GM06990 (cell line): ENCODE measurements around the gene TMEM185A.
A peak's percentile ranks its signal among the peaks of the same experiment; 100 is the strongest.

ENCODE experiments used
- DNase-seq: peaks from one replicate; pipeline ENCODE4 v3.0.0-alpha.2; 2011; ENCODE audit not compliant: insufficient read length; ENCODE audit errors: extremely low read depth
- H3K27me3 ChIP-seq: replicated peaks from 2 replicates; pipeline ENCODE4 v1.6.0; 2011; ENCODE audit warnings: low read length; ENCODE audit not compliant: control insufficient read depth, insufficient read depth
- H3K36me3 ChIP-seq: 2 replicates; pipeline ENCODE4 v1.5.1; 2011; ENCODE audit warnings: low read length; ENCODE audit not compliant: control insufficient read depth, insufficient read depth
- H3K4me3 ChIP-seq: replicated peaks from 2 replicates; pipeline ENCODE4 v1.5.1; 2011; ENCODE audit warnings: low read depth, mild to moderate bottlenecking, control low read depth, low read length
- CTCF ChIP-seq: IDR thresholded peaks from 2 replicates; pipeline ENCODE4 v1.5.1; 2011; ENCODE audit warnings: low read length, control low read depth, mild to moderate bottlenecking, inconsistent platforms; ENCODE audit not compliant: insufficient read depth, poor library complexity, severe bottlenecking

Gene TMEM185A

DNA sequence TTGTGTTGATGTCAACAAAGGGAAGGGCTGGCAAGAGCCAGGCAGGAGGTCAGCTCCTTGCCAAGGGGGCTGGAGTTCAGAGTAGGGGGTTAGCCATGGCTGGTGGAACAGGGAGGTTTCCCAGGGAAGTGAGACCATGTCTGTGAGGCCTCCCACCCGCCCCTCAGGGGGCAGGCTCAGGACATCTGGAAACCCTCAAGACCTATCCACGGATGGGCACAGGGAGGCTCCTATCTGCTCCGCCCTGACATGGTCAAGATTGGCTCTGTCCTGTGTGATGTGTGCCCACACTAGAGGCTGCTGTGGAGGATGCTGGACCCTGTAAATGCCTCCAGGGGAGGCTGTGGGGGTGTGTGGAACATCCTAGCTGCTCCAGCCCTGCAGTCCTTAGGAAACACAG, 8.0 kb upstream of the TMEM185A start:
- DNase-seq = no peak
- Histone ChIP-seq H3K36me3 (no peaks in the 10 kb centered on the region), H3K27me3 (no peaks in the 10 kb centered on the region), H3K4me3 (no peak overlapping the region)
- no peak for TF ChIP-seq CTCF

GRCh38 chrX:149638860-149639259, 7.3 kb upstream of the TMEM185A start:
- no peaks in the 10 kb centered on the region for H3K36me3 ChIP-seq
- DNase-seq = no peak
- H3K27me3 ChIP-seq = no peaks in the 10 kb centered on the region
- TF ChIP-seq CTCF = no peak
- H3K4me3 ChIP-seq = no peak overlapping the region

DNA sequence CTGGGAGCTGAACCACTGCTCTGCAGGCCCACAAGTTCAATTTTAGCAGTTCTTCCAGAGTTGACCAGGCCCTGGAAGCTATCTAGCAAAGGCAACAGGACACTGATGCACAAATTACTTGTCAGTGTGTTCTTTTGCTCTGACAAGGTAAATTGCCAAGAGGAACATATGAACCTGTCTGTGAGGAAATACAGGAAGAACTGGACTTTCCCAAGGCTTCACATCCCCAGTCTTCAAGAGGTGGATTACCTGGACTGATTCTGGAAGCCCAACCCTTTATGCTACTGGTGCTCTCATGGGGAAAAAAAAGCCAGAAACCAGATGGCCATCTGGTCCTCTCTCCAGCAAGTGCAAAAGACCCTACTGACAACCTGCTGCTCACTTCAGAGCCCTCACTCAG, 1.9 kb upstream of the TMEM185A start:
- no peak for DNase-seq
- TF ChIP-seq CTCF = no peak
- H3K27me3 ChIP-seq = no peaks in the 10 kb centered on the region
- no peak overlapping the region for H3K4me3 ChIP-seq
- H3K36me3 ChIP-seq = no peaks in the 10 kb centered on the region

- Histone ChIP-seq H3K36me3 (no peaks in the 10 kb centered on the region), H3K27me3 (no peaks in the 10 kb centered on the region), H3K4me3 (peak overlapping the region; percentile 70)
- no peak for DNase-seq
- TF ChIP-seq CTCF = no peak
Measured at GRCh38 chrX:149630681-149631233, 835 bp downstream of the TMEM185A start.

DNA sequence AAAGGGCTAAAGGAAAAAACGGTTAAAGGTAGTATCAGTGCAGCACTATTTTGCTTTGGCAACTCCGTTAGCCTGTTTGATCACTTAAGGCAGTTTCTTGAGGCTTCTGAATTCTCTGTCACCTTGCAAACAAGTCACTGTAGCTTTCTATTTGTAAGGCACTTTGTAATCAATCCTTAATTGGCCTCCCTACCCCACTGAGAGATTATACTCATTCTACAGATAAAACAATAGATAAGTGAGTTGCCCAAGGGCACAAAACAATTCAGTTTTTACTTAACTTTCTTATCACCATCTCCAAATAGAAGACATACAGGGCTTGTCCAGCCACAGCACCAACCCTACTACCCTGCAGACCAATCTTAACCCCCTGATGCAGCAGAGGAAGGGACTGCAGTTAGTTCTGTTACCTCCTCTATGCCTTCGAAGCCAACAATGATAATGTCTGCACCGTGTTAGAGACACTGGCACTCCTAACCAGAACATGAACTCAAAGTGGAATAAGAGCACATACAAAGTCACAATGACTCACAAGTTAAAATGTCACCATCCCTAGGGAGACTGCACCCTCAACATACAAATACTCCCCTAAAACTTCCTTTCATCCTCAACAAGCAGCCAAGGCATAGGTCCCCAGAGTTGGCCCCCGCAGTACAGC, 1.7 kb downstream of the TMEM185A start:
- DNase-seq = no peak
- no peaks in the 10 kb centered on the region for H3K27me3 ChIP-seq
- H3K36me3 ChIP-seq = no peaks in the 10 kb centered on the region
- no peak for TF ChIP-seq CTCF
- H3K4me3 ChIP-seq = no peak overlapping the region

GRCh38 chrX:149628768-149629167, 2.8 kb downstream of the TMEM185A start:
- no peaks in the 10 kb centered on the region for H3K36me3 ChIP-seq
- no peak overlapping the region for H3K4me3 ChIP-seq
- no peaks in the 10 kb centered on the region for H3K27me3 ChIP-seq
- no peak for DNase-seq
- TF ChIP-seq CTCF = no peak
